ENCODE results near the gene PSMD1.

The PSMD1 gene

DNA sequence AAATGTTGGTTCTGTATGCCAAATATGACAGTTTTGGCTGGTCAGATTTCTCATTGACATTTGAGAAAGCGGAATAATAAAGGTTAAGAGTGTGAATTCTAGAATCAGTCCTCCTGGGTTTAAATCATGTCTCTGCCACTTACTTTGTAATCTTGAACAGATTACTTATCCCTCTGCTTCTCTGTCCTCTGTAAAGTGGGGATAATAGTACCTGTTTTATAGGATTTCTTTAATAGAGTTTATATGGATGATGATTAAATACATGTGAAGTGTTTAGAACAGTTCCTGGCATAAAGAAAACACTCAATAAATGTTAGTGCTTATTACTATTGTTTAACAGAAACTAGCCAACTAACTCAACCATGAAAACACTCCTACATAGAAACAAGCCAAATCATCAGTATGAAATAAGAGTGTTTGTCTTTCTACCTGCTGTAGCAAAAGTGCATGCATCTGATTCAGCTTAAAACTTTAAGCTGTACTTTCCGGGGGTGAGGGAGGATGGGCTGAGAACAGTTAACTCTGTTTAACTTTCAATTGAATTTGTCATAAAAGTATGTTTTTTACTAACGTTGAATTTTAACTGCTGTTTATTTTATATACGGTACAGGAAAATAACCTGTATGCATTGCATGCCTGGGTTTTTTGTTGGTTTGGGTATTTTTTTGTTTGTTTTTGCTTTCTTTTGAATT lies 61.4 kb downstream of the PSMD1 start:
- ATAC-seq, result no peak
- no peak for TF ChIP-seq ZNF8 (CRISPR knock-in tag; IDR thresholded peaks at IDR 0.05)
- TF ChIP-seq SNAI2 (CRISPR knock-in tag; IDR thresholded peaks at IDR 0.05), result no peak
- no peak for TF ChIP-seq TOX (CRISPR knock-in tag; IDR thresholded peaks at IDR 0.05; ENCODE audit: borderline replicate concordance)
- TF ChIP-seq, protein P1, sequence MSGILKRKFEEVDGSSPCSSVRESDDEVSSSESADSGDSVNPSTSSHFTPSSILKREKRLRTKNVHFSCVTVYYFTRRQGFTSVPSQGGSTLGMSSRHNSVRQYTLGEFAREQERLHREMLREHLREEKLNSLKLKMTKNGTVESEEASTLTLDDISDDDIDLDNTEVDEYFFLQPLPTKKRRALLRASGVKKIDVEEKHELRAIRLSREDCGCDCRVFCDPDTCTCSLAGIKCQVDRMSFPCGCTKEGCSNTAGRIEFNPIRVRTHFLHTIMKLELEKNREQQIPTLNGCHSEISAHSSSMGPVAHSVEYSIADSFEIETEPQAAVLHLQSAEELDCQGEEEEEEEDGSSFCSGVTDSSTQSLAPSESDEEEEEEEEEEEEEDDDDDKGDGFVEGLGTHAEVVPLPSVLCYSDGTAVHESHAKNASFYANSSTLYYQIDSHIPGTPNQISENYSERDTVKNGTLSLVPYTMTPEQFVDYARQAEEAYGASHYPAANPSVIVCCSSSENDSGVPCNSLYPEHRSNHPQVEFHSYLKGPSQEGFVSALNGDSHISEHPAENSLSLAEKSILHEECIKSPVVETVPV (CRISPR knock-in tag; IDR thresholded peaks at IDR 0.05), result no peak
- TF ChIP-seq ESRRG (CRISPR knock-in tag; IDR thresholded peaks at IDR 0.05), result no peak
- TF ChIP-seq ZFP30 (CRISPR knock-in tag; IDR thresholded peaks at IDR 0.05), result no peak
- no peak for TF ChIP-seq ZC3H10 (CRISPR knock-in tag; IDR thresholded peaks at IDR 0.05)
- TF ChIP-seq, protein P2, sequence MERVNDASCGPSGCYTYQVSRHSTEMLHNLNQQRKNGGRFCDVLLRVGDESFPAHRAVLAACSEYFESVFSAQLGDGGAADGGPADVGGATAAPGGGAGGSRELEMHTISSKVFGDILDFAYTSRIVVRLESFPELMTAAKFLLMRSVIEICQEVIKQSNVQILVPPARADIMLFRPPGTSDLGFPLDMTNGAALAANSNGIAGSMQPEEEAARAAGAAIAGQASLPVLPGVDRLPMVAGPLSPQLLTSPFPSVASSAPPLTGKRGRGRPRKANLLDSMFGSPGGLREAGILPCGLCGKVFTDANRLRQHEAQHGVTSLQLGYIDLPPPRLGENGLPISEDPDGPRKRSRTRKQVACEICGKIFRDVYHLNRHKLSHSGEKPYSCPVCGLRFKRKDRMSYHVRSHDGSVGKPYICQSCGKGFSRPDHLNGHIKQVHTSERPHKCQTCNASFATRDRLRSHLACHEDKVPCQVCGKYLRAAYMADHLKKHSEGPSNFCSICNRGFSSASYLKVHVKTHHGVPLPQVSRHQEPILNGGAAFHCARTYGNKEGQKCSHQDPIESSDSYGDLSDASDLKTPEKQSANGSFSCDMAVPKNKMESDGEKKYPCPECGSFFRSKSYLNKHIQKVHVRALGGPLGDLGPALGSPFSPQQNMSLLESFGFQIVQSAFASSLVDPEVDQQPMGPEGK (CRISPR knock-in tag; IDR thresholded peaks at IDR 0.05; ENCODE audit: borderline replicate concordance), result no peak
- TF ChIP-seq ARNTL (CRISPR knock-in tag; IDR thresholded peaks at IDR 0.05; ENCODE audit: borderline replicate concordance, low read depth), result no peak
- TF ChIP-seq, protein P3, sequence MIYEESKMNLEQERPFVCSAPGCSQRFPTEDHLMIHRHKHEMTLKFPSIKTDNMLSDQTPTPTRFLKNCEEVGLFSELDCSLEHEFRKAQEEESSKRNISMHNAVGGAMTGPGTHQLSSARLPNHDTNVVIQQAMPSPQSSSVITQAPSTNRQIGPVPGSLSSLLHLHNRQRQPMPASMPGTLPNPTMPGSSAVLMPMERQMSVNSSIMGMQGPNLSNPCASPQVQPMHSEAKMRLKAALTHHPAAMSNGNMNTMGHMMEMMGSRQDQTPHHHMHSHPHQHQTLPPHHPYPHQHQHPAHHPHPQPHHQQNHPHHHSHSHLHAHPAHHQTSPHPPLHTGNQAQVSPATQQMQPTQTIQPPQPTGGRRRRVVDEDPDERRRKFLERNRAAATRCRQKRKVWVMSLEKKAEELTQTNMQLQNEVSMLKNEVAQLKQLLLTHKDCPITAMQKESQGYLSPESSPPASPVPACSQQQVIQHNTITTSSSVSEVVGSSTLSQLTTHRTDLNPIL (CRISPR knock-in tag; IDR thresholded peaks at IDR 0.05; ENCODE audit: low read depth), result no peak
- no peak for TF ChIP-seq OSR1 (CRISPR knock-in tag; IDR thresholded peaks at IDR 0.05)
- no peak for TF ChIP-seq CSDC2 (CRISPR knock-in tag; IDR thresholded peaks at IDR 0.05)
- TF ChIP-seq ZNF565 (CRISPR knock-in tag; conservative IDR thresholded peaks at IDR 0.05; ENCODE audit: low read depth), result no peak
- no peak for TF ChIP-seq BACH2 (CRISPR knock-in tag; IDR thresholded peaks at IDR 0.05; ENCODE audit: borderline replicate concordance)
- TF ChIP-seq, protein P4, sequence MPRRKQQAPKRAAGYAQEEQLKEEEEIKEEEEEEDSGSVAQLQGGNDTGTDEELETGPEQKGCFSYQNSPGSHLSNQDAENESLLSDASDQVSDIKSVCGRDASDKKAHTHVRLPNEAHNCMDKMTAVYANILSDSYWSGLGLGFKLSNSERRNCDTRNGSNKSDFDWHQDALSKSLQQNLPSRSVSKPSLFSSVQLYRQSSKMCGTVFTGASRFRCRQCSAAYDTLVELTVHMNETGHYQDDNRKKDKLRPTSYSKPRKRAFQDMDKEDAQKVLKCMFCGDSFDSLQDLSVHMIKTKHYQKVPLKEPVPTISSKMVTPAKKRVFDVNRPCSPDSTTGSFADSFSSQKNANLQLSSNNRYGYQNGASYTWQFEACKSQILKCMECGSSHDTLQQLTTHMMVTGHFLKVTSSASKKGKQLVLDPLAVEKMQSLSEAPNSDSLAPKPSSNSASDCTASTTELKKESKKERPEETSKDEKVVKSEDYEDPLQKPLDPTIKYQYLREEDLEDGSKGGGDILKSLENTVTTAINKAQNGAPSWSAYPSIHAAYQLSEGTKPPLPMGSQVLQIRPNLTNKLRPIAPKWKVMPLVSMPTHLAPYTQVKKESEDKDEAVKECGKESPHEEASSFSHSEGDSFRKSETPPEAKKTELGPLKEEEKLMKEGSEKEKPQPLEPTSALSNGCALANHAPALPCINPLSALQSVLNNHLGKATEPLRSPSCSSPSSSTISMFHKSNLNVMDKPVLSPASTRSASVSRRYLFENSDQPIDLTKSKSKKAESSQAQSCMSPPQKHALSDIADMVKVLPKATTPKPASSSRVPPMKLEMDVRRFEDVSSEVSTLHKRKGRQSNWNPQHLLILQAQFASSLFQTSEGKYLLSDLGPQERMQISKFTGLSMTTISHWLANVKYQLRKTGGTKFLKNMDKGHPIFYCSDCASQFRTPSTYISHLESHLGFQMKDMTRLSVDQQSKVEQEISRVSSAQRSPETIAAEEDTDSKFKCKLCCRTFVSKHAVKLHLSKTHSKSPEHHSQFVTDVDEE (CRISPR knock-in tag; IDR thresholded peaks at IDR 0.05), result no peak

DNA sequence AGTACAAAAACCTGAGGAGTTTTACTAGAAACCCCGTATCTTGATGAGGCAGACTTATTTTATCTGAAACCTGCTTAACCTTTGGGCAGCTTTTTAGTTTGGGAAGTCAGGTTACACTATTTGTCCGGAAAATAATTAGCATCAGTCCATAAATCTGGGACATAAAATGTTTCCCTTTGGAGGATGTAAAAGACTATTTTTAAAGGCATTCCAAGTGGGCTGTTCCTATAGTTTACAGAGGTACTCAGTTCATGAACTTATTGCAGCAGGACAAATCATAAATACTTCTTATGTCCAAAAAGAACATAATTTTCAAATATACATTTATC lies 61.9 kb downstream of the PSMD1 start:
- ATAC-seq, result no peak
- TF ChIP-seq ISL1 (CRISPR knock-in tag; IDR thresholded peaks at IDR 0.05) (no peak), CSDC2 (CRISPR knock-in tag; IDR thresholded peaks at IDR 0.05) (no peak), ESRRG (CRISPR knock-in tag; IDR thresholded peaks at IDR 0.05) (no peak), OSR1 (CRISPR knock-in tag; IDR thresholded peaks at IDR 0.05) (no peak), TOX (CRISPR knock-in tag; IDR thresholded peaks at IDR 0.05; ENCODE audit: borderline replicate concordance) (no peak), BACH2 (CRISPR knock-in tag; IDR thresholded peaks at IDR 0.05; ENCODE audit: borderline replicate concordance) (no peak), GLIS3 (CRISPR knock-in tag; IDR thresholded peaks at IDR 0.05) (no peak), ZFP30 (CRISPR knock-in tag; IDR thresholded peaks at IDR 0.05) (no peak), ZNF70 (CRISPR knock-in tag; IDR thresholded peaks at IDR 0.05) (no peak), ZC3H10 (CRISPR knock-in tag; IDR thresholded peaks at IDR 0.05) (no peak), ZFP3 (CRISPR knock-in tag; IDR thresholded peaks at IDR 0.05) (no peak), ZNF8 (CRISPR knock-in tag; IDR thresholded peaks at IDR 0.05) (no peak), ARNTL (CRISPR knock-in tag; IDR thresholded peaks at IDR 0.05; ENCODE audit: borderline replicate concordance, low read depth) (no peak)
- TF ChIP-seq, protein P5, sequence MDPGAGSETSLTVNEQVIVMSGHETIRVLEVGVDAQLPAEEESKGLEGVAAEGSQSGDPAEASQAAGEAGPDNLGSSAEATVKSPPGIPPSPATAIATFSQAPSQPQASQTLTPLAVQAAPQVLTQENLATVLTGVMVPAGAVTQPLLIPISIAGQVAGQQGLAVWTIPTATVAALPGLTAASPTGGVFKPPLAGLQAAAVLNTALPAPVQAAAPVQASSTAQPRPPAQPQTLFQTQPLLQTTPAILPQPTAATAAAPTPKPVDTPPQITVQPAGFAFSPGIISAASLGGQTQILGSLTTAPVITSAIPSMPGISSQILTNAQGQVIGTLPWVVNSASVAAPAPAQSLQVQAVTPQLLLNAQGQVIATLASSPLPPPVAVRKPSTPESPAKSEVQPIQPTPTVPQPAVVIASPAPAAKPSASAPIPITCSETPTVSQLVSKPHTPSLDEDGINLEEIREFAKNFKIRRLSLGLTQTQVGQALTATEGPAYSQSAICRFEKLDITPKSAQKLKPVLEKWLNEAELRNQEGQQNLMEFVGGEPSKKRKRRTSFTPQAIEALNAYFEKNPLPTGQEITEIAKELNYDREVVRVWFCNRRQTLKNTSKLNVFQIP (CRISPR knock-in tag; IDR thresholded peaks at IDR 0.05; ENCODE audit: borderline replicate concordance, low read depth), result no peak
- TF ChIP-seq, protein P2 (CRISPR knock-in tag; IDR thresholded peaks at IDR 0.05; ENCODE audit: borderline replicate concordance), result no peak
- TF ChIP-seq, protein P3 (CRISPR knock-in tag; IDR thresholded peaks at IDR 0.05; ENCODE audit: low read depth), result no peak
- TF ChIP-seq, protein P4 (CRISPR knock-in tag; IDR thresholded peaks at IDR 0.05), result no peak
- TF ChIP-seq, protein P1 (CRISPR knock-in tag; IDR thresholded peaks at IDR 0.05), result no peak
